Stimulated activated CD4-positive, alpha-beta T cell treated with anti-CD3 and anti-CD28 coated beads, TNF-alpha, amount 100 ng/mL, for 48 hours (primary cell): ENCODE data around the gene TADA2B.

ENCODE experiments used
- DNase-seq, 3 donors: peaks; one replicate each; pipeline ENCODE4 v3.0.0-alpha.2; 2020; ENCODE audit warnings: low read depth in 3 of 3

TADA2B gene

GRCh38 chr4:7018281-7018680 lies 24.9 kb upstream of the TADA2B start:
- DNase-seq, result no peak

- no peak for DNase-seq
These were observed 23.8 kb upstream of the TADA2B start for GRCh38 chr4:7019367-7019766.

- DNase-seq, result no peak
These were observed 22.9 kb upstream of the TADA2B start for GRCh38 chr4:7020290-7020689.

GRCh38 chr4:7020856-7021255 lies 22.3 kb upstream of the TADA2B start:
- no peak for DNase-seq

- no peak for DNase-seq
These were observed 21.8 kb upstream of the TADA2B start for GRCh38 chr4:7021355-7021754.

GRCh38 chr4:7021930-7022664 lies 21.1 kb upstream of the TADA2B start:
- no peak for DNase-seq

- DNase-seq, result no peak
These were observed 19.7 kb upstream of the TADA2B start for GRCh38 chr4:7023486-7023885.

- DNase-seq, result no peak
These were observed 19.3 kb upstream of the TADA2B start for GRCh38 chr4:7023901-7024300.

- DNase-seq, result no peak
These were observed 18.8 kb upstream of the TADA2B start for GRCh38 chr4:7024336-7024890.

GRCh38 chr4:7025040-7025602 lies 18.1 kb upstream of the TADA2B start:
- DNase-seq, result no peak

- no peak for DNase-seq
These were observed 17.1 kb upstream of the TADA2B start for GRCh38 chr4:7026107-7026506.

- no peak for DNase-seq
These were observed 15.9 kb upstream of the TADA2B start for GRCh38 chr4:7027284-7027683.

- DNase-seq, result no peak
These were observed 15.3 kb upstream of the TADA2B start for GRCh38 chr4:7027913-7028312.

GRCh38 chr4:7029212-7029611 lies 14.0 kb upstream of the TADA2B start:
- no peak for DNase-seq

GRCh38 chr4:7029921-7030320 lies 13.3 kb upstream of the TADA2B start:
- no peak for DNase-seq

- DNase-seq, result no peak
These were observed 12.3 kb upstream of the TADA2B start for GRCh38 chr4:7030856-7031255.

- DNase-seq, result no peak
These were observed 11.4 kb upstream of the TADA2B start for GRCh38 chr4:7031558-7032449.

- DNase-seq, result no peak
These were observed 10.6 kb upstream of the TADA2B start for GRCh38 chr4:7032596-7032995.

GRCh38 chr4:7034262-7035081 lies 8.7 kb upstream of the TADA2B start:
- DNase-seq, result no peak

- no peak for DNase-seq
These were observed 5.7 kb upstream of the TADA2B start for GRCh38 chr4:7037425-7037824.

- no peak for DNase-seq
These were observed 2.4 kb upstream of the TADA2B start for GRCh38 chr4:7040765-7041164.

GRCh38 chr4:7041246-7041645 lies 1.9 kb upstream of the TADA2B start:
- no peak for DNase-seq
